HL-60 (cell line): ENCODE measurements around the gene SUSD2.

Experiments
- DNase-seq, 2 experiments: peaks; one replicate each; pipeline ENCODE4 v3.0.0-alpha.2; 2010 to 2020; ENCODE audit warnings: low read depth in 1 of 2, low spot score in 1 of 2
- H3K27ac ChIP-seq: fragments of 250-450 bp; sonication (Bioruptor Pico); replicated peaks from 2 replicates; pipeline ENCODE4 v1.5.1; 2020; ENCODE audit warnings: mild to moderate bottlenecking, moderate library complexity
- H3K27me3 ChIP-seq: fragments of 250-450 bp; sonication (Bioruptor Pico); 2 replicates; pipeline ENCODE4 v1.5.1; 2021; ENCODE audit warnings: mild to moderate bottlenecking, moderate library complexity; ENCODE audit not compliant: insufficient read depth, poor library complexity, severe bottlenecking
- H3K4me3 ChIP-seq: replicated peaks from 2 replicates; pipeline ENCODE4 v1.5.1; 2011; ENCODE audit warnings: mild to moderate bottlenecking, control low read depth, low read length; ENCODE audit not compliant: insufficient read depth
- CTCF ChIP-seq: IDR thresholded peaks from one replicate; pipeline ENCODE4 v1.5.1; 2011; ENCODE audit warnings: low read length, control low read depth, inconsistent platforms; ENCODE audit not compliant: insufficient read depth
- GABPA ChIP-seq: IDR thresholded peaks from 2 replicates; pipeline ENCODE4 v1.6.1; 2012; ENCODE audit warnings: low read depth
- POLR2AphosphoS5 ChIP-seq: IDR thresholded peaks from 2 replicates; pipeline ENCODE4 v1.6.1; 2012; ENCODE audit warnings: low read depth
- REST ChIP-seq: IDR thresholded peaks from 2 replicates; pipeline ENCODE4 v1.6.1; 2012; ENCODE audit warnings: low read depth; ENCODE audit not compliant: insufficient replicate concordance
- SPI1 ChIP-seq: IDR thresholded peaks from 2 replicates; pipeline ENCODE4 v1.6.1; 2012; ENCODE audit warnings: low read depth, mild to moderate bottlenecking, borderline replicate concordance

The SUSD2 gene

GRCh38 chr22:24156913-24157821 is 24.1 kb upstream of the SUSD2 start:
- DNase-seq = peak; percentile 90 to 96
- Histone ChIP-seq H3K4me3 (peak overlapping the region; percentile 61), H3K27ac (peak overlapping the region; percentile 86), H3K27me3 (no peaks in the 10 kb centered on the region)
- TF ChIP-seq SPI1 = peak; percentile 45; the same call in 1 of the 2 replicates
- no peak for TF ChIP-seq REST
- TF ChIP-seq CTCF = peak; percentile 77
- no peak for TF ChIP-seq GABPA
- TF ChIP-seq POLR2AphosphoS5 = no peak

GRCh38 chr22:24157822-24158135 is 23.5 kb upstream of the SUSD2 start:
- TF ChIP-seq REST = no peak
- no peak for TF ChIP-seq POLR2AphosphoS5
- no peak for TF ChIP-seq GABPA
- no peak for TF ChIP-seq SPI1
- no peak for TF ChIP-seq CTCF
- H3K4me3 ChIP-seq = no peak overlapping the region
- no peaks in the 10 kb centered on the region for H3K27me3 ChIP-seq
- H3K27ac ChIP-seq = no peak overlapping the region; the same call in 1 of the 2 replicates
- DNase-seq = no peak

GRCh38 chr22:24159650-24160049 is 21.6 kb upstream of the SUSD2 start:
- DNase-seq = peak in 1 of 2 experiments; percentile 42
- H3K27ac ChIP-seq = peak overlapping the region; percentile 46; the same call in 1 of the 2 replicates
- no peak for TF ChIP-seq SPI1
- no peak for TF ChIP-seq GABPA
- no peak for TF ChIP-seq POLR2AphosphoS5
- no peak for TF ChIP-seq REST
- TF ChIP-seq CTCF = no peak

More at GRCh38 chr22:24159650-24160049, 21.6 kb upstream of the SUSD2 start:
- H3K27me3 ChIP-seq = no peaks in the 10 kb centered on the region
- no peak overlapping the region for H3K4me3 ChIP-seq
